A673 (cell line): Measurements from ENCODE around the gene PCGF6. TPM values are rescaled to one million over a fixed set of nuclear protein-coding genes. Genes with fewer than 3 reads are reported as not detected.
A peak's percentile ranks its signal among the peaks of the same experiment; 100 is the strongest.

Experiments used
- BruUV-seq: library from RNA; stranded (reverse); fragments of 400-500 nt; replicated peaks from 2 replicates; lab custom pipeline; 2021; lab: Mats Ljungman, UMichigan
- CTCF ChIA-PET: fragments of 300-600 bp; sonication (Branson Sonifier 250); formaldehyde crosslinking; loops from one replicate; lab custom pipeline; 2022; ENCODE audit warnings: antibody characterized with exemption; lab: Charles Lee
- POLR2A ChIA-PET: fragments of 300-600 bp; sonication (Branson Sonifier 250); formaldehyde crosslinking; loops from one replicate; lab custom pipeline; 2022; ENCODE audit warnings: antibody characterized with exemption; ENCODE audit not compliant: low non-redundant PET; lab: Charles Lee
- DNase-seq: peaks from one replicate; pipeline ENCODE4 v3.0.0-alpha.2; 2015; ENCODE audit warnings: low spot score
- H3K27ac ChIP-seq: fragments of 200-600 bp; sonication (generic); 2 replicates; pipeline ENCODE4 v1.5.1; 2016; ENCODE audit warnings: mixed run types, low read depth, mild to moderate bottlenecking, mixed read lengths, antibody characterized with exemption, low read length; ENCODE audit not compliant: poor library complexity, severe bottlenecking
- H3K27me3 ChIP-seq: fragments of 200-600 bp; sonication (generic); replicated peaks from 2 replicates; pipeline ENCODE4 v1.6.1; 2017; ENCODE audit warnings: mixed run types, low read depth, mild to moderate bottlenecking, mixed read lengths, antibody characterized with exemption, low read length; ENCODE audit not compliant: insufficient read depth, poor library complexity
- H3K36me3 ChIP-seq: fragments of 200-600 bp; sonication (generic); 2 replicates; pipeline ENCODE4 v1.6.1; 2016; ENCODE audit warnings: mixed run types, mild to moderate bottlenecking, mixed read lengths, antibody characterized with exemption, low read length; ENCODE audit not compliant: insufficient read depth, poor library complexity, severe bottlenecking
- H3K4me1 ChIP-seq: fragments of 200-600 bp; sonication (generic); 2 replicates; pipeline ENCODE4 v1.6.1; 2017; ENCODE audit warnings: mixed run types, mild to moderate bottlenecking, mixed read lengths, antibody characterized with exemption, low read length; ENCODE audit not compliant: insufficient read depth, poor library complexity, severe bottlenecking
- H3K4me3 ChIP-seq: fragments of 200-600 bp; sonication (generic); 2 replicates; pipeline ENCODE4 v1.5.1; 2016; ENCODE audit warnings: low read depth, mixed run types, mild to moderate bottlenecking, mixed read lengths, low read length; ENCODE audit not compliant: poor library complexity, severe bottlenecking
- H3K9me3 ChIP-seq: fragments of 200-600 bp; sonication (generic); 2 replicates; pipeline ENCODE4 v1.6.1; 2016; ENCODE audit warnings: mixed run types, low read depth, mild to moderate bottlenecking, mixed read lengths, antibody characterized with exemption, low read length; ENCODE audit not compliant: poor library complexity, severe bottlenecking
- CTCF ChIP-seq: fragments of 300-800, 200-600 bp; sonication (generic); conservative IDR thresholded peaks from 2 replicates; pipeline ENCODE4 v1.5.1; 2017; ENCODE audit warnings: low read depth, mild to moderate bottlenecking, antibody characterized with exemption, low read length, moderate library complexity, mixed read lengths
- EZH2 ChIP-seq: fragments of 200-600 bp; sonication (generic); IDR thresholded peaks from 2 replicates; pipeline ENCODE4 v1.6.1; 2017; ENCODE audit warnings: borderline replicate concordance, low read depth, mild to moderate bottlenecking, mixed read lengths, antibody characterized with exemption, low read length; ENCODE audit not compliant: poor library complexity, severe bottlenecking
- intact Hi-C: fragments of 100-400 bp; cut with micrococcal nuclease; formaldehyde crosslinking; loops from one replicate; pipeline ENCODE4 v1.10.0; 2022; ENCODE audit not compliant: unreplicated experiment
- total RNA-seq: library from RNA; stranded (reverse); gene quantifications from 2 replicates; pipeline ENCODE4 v1.2.3, GENCODE V29; 2021

PCGF6 gene
- total RNA-seq, 1 experiment from 2014 or later: 22.5 TPM

- intact Hi-C loops: no loop called here
- peak; percentile 64 for DNase-seq
- CTCF ChIA-PET: no interaction called here
- no peak for TF ChIP-seq EZH2
- TF ChIP-seq CTCF: no peak
- no peaks in the 10 kb centered on the region for H3K36me3 ChIP-seq
- H3K4me3 ChIP-seq: no peak overlapping the region
- no peaks in the 10 kb centered on the region for H3K9me3 ChIP-seq
- POLR2A ChIA-PET: no interaction called here
- no TSS peak for BruUV-seq
- peaks cover 20% of the 10 kb centered on the region for H3K4me1 ChIP-seq
- peaks cover 18% of the 10 kb centered on the region for H3K27me3 ChIP-seq
- no peak overlapping the region for H3K27ac ChIP-seq
Observed at GRCh38 chr10:103278862-103279298, 72.1 kb downstream of the PCGF6 start.

GRCh38 chr10:103278537-103278823 is 72.5 kb downstream of the PCGF6 start:
- no TSS peak for BruUV-seq
- intact Hi-C loops: no loop called here
- ChIA-PET CTCF (no interaction called here), POLR2A (no interaction called here)
- Histone ChIP-seq H3K27me3 (peaks cover 18% of the 10 kb centered on the region), H3K27ac (no peak overlapping the region), H3K4me3 (no peak overlapping the region), H3K4me1 (peaks cover 20% of the 10 kb centered on the region), H3K9me3 (no peaks in the 10 kb centered on the region), H3K36me3 (no peaks in the 10 kb centered on the region)
- no peak for TF ChIP-seq CTCF
- no peak for TF ChIP-seq EZH2
- DNase-seq: no peak

- DNase-seq: no peak
- Histone ChIP-seq H3K27ac (no peak overlapping the region), H3K4me1 (peaks cover 20% of the 10 kb centered on the region), H3K4me3 (peak overlapping the region; percentile 57), H3K36me3 (no peaks in the 10 kb centered on the region), H3K27me3 (peaks cover 18% of the 10 kb centered on the region), H3K9me3 (no peaks in the 10 kb centered on the region)
- no TSS peak for BruUV-seq
- intact Hi-C loops: no loop called here
- ChIA-PET POLR2A (interaction anchor here (0.6 kb wide), 1 partner anchor 265 kb away, joined by 4 read pairs; no protein-coding TSS in a partner anchor), CTCF (interaction anchor here (1.3 kb wide), 1 partner anchor 360 kb away, joined by 4 read pairs; the partner anchor contains the start of gene CNNM2)
- TF ChIP-seq CTCF (no peak), EZH2 (no peak)
Observed at GRCh38 chr10:103277713-103278536, 73.0 kb downstream of the PCGF6 start.
